Choroid plexus epithelial cell (primary cell): ENCODE data around the gene DNAH7.
"Not testable (repeated sequence)": the region's sequence is repeated elsewhere in the genome, so short reads cannot be mapped to it uniquely, and the experiment has no call there.

Experiments
- DNase-seq: peaks from one replicate; pipeline ENCODE4 v3.0.0-alpha.2; 2010; ENCODE audit warnings: low read depth
- H3K4me3 ChIP-seq: 2 replicates; pipeline ENCODE4 v1.5.1; 2011; ENCODE audit warnings: low read depth, mild to moderate bottlenecking, control low read depth, low read length, moderate library complexity
- TF ChIP-seq, protein P1 (sequence below): conservative IDR thresholded peaks from 2 replicates; pipeline ENCODE4 v1.5.1; 2011; ENCODE audit warnings: low read depth, mild to moderate bottlenecking, control low read depth, inconsistent platforms, low read length, moderate library complexity

Gene DNAH7

DNA sequence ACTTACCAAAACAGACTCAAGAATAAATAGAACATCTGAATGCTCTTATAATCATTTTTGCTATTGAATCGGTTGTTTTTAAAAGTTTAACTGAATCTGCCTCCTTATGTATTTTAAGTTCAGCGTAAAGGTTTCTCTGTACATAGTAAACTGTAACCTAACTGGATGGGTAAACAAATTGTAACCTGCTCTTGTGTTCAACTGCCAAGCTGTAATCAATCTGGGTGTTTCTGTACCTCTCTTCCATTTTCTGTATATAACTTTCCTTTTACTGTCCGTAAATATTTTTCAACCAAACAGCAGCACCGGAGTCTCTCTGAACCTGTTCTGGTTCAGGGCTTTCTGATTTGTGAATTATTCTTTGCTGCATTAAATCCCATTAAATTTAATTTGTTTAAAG is 27.6 kb upstream of the DNAH7 start:
- no peak for DNase-seq
- TF ChIP-seq, protein P1, sequence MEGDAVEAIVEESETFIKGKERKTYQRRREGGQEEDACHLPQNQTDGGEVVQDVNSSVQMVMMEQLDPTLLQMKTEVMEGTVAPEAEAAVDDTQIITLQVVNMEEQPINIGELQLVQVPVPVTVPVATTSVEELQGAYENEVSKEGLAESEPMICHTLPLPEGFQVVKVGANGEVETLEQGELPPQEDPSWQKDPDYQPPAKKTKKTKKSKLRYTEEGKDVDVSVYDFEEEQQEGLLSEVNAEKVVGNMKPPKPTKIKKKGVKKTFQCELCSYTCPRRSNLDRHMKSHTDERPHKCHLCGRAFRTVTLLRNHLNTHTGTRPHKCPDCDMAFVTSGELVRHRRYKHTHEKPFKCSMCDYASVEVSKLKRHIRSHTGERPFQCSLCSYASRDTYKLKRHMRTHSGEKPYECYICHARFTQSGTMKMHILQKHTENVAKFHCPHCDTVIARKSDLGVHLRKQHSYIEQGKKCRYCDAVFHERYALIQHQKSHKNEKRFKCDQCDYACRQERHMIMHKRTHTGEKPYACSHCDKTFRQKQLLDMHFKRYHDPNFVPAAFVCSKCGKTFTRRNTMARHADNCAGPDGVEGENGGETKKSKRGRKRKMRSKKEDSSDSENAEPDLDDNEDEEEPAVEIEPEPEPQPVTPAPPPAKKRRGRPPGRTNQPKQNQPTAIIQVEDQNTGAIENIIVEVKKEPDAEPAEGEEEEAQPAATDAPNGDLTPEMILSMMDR, result no peak
- H3K4me3 ChIP-seq, result no peak overlapping the region

GRCh38 chr2:196089448-196089847 is 20.8 kb upstream of the DNAH7 start:
- H3K4me3 ChIP-seq, DNase-seq: not testable (repeated sequence)

- peak; percentile 90 for DNase-seq
- TF ChIP-seq, protein P1, result no peak
- no peak overlapping the region for H3K4me3 ChIP-seq
Measured at GRCh38 chr2:196088203-196088602, 19.6 kb upstream of the DNAH7 start.

DNA sequence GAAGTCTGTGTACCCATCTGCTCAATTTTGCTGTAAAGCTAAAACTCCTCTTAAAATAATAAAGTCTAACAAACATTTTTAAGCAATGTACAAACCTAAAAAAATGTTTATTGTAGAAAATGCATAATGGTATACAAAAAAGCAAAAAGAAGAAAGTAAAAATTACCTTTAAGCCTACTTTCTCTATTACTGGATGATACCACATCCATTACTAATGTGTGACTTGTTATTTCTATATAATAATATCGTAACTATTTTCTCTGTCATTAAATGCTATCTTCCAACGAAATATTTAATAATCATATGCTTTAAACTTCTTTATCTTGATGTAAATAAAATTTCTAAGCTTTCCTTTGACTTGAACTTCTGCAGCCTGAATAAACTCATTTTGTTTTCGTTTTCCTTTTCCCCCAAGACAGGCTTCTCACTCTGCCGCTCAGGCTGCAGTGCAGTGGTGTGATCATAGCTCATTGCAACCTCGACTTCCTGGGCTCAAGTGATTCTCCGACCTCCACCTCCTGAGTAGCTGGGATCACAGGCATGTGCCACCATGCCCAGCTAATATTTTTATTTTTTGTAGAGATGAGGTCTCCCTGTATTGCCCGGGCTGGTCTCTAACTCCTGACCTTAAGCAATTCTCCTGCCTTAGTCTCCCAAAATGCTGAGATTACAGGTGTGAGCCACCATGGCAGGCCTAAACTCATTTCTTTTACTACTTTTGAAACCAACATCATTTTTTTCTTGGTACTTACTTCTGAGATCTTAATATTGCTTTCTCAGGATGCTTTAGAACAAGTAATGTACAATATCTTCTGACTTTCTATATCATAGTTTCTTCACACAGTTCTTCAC is 18.1 kb upstream of the DNAH7 start:
- H3K4me3 ChIP-seq, result no peak overlapping the region
- no peak for DNase-seq
- TF ChIP-seq, protein P1, result no peak

GRCh38 chr2:196083601-196084000 is 15.0 kb upstream of the DNAH7 start:
- no peak overlapping the region for H3K4me3 ChIP-seq
- DNase-seq, result no peak
- TF ChIP-seq, protein P1, result no peak

DNA sequence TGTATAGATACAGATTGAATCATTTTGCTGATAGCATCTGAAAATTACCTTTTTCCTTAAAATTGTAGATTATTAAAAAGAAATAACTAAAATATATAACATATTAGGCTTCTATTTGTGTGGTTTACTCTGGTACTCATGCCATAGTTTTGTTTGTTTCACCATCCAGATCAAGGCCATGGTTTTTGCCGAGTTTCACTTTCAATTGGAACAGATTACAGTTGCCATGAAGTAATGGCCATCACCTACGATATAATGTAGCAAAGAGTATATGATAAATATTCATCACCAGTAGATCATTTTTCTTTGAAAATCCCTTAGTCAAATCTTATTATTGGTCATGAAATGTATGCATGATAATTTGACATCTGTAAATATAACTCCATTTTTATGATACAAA is 11.9 kb upstream of the DNAH7 start:
- TF ChIP-seq, protein P1, result no peak
- no peak overlapping the region for H3K4me3 ChIP-seq
- peak; percentile 37 for DNase-seq

GRCh38 chr2:196079052-196079451 is 10.4 kb upstream of the DNAH7 start:
- no peak for DNase-seq
- no peak overlapping the region for H3K4me3 ChIP-seq
- TF ChIP-seq, protein P1, result no peak
